ENCODE results near the gene PCK1. TPM values are rescaled to one million over a fixed set of nuclear protein-coding genes. Genes with fewer than 3 reads are reported as not detected.

Gene PCK1
- total RNA-seq, 2 experiments from 2014 or later: not detected

DNA sequence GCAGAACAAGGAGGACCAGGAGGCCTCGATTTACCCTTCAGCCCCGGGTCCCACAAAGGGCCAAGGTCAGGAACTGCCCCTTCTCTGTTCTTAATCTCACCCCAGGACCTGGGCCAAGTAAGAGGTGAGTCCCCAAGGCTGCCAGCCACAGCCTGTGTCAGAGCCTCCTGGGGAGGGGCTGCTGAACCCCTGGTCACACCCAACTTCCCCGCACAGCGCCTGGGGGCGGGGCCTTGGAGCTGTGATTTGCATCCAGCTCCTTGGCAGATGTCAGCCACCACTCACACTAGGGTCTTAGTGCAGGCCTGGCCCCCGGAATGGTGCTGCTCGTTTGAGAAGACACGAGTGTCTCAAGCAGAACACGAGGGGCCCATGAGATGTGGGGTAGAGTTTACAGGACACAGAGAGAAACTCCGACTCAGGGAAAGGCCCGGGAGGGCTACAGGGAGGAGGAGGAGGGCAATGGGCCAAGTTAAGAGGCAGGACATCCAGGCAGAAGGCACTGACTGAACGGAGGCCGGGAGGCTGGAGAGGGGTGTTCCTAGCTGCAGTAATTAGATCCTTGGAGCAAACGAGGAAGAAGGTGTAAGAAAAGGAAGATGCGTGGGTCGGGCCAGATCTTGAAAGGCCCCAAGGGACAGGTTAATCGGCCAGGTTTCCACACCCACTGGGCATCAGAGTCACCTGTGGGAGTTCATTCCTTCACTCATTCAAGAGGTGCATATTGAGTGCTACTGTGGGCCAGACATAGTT lies 32.4 kb downstream of the PCK1 start:
- ATAC-seq: no peak
- ChIA-PET CTCF (interaction anchor here (1.3 to 1.4 kb wide), 2 partner anchors 95 to 577 kb away, joined by 4 read pairs; no protein-coding TSS in a partner anchor), POLR2A (no interaction called here)
- Mint-ChIP-seq H3K9me3 (no peaks in the 10 kb centered on the region), H3K4me3 (no peak overlapping the region), H3K4me1 (ENCODE audit: low read depth) (no peaks in the 10 kb centered on the region), H3K27ac (no peak overlapping the region), H3K36me3 (ENCODE audit: low read depth) (no peaks in the 10 kb centered on the region), H3K27me3 (peaks cover 3% of the 10 kb centered on the region)
- TF ChIP-seq, protein P1, sequence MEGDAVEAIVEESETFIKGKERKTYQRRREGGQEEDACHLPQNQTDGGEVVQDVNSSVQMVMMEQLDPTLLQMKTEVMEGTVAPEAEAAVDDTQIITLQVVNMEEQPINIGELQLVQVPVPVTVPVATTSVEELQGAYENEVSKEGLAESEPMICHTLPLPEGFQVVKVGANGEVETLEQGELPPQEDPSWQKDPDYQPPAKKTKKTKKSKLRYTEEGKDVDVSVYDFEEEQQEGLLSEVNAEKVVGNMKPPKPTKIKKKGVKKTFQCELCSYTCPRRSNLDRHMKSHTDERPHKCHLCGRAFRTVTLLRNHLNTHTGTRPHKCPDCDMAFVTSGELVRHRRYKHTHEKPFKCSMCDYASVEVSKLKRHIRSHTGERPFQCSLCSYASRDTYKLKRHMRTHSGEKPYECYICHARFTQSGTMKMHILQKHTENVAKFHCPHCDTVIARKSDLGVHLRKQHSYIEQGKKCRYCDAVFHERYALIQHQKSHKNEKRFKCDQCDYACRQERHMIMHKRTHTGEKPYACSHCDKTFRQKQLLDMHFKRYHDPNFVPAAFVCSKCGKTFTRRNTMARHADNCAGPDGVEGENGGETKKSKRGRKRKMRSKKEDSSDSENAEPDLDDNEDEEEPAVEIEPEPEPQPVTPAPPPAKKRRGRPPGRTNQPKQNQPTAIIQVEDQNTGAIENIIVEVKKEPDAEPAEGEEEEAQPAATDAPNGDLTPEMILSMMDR (IDR thresholded peaks at IDR 0.05): no peak
- intact Hi-C loops (cut with micrococcal nuclease): loop anchor here (5.0 to 10.0 kb wide), 2 partner anchors 81 to 581 kb away; no protein-coding TSS in a partner anchor
- no peak for DNase-seq

DNA sequence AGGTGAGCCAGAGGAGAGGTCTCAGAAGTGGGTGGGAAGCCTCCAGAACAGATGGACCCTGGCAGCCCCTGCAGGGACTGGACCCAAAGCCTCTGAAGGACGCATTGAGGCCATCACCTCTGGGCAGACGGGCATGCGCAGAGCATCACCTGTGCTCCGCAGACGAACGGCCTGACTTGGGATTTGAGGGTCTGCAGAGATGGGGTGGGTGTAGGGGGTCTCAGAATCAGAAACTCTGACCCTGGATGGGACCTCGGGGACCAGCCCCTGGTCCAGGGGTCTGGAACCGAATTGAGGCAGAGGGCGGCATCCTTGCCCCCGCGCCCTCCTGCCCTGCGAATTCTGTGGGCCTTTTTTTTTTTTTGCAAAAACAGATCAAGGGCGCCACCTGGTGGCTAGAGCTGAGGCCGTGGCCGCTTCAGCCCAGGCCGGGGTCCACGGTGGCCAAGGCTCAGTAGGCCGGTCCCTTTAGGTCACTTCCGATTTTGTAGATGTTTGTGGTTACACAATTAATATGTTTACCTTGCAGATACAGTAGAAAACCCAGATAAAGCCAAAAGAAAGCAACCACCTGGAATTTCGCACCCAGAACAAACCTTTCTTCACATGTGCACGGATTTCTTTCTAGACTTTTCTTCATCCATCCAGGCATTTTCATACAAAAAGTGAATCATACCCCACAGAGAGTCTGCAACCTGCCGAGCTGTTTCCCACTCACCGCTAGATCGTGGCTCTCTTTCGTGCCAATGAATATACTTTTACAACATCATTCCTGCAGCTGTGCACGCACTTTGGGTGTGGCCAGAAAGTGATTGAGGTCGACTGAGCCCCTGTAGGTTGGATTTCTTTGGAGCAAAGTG lies 33.4 kb downstream of the PCK1 start:
- CTCF ChIA-PET: interaction anchor here (0.6 to 3.4 kb wide), 14 partner anchors 8 to 616 kb away, joined by 3 to 26 read pairs (median 4); partner anchors contain the start of gene ZBP1
- H3K4me3 Mint-ChIP-seq: no peak overlapping the region
- DNase-seq: peak; percentile 67
- H3K9me3 Mint-ChIP-seq: no peaks in the 10 kb centered on the region
- POLR2A ChIA-PET: no interaction called here
- no peaks in the 10 kb centered on the region for H3K36me3 Mint-ChIP-seq (ENCODE audit: low read depth)
- H3K27ac Mint-ChIP-seq: no peak overlapping the region
- TF ChIP-seq, protein P1 (IDR thresholded peaks at IDR 0.05): peak; percentile 88
- peaks cover 3% of the 10 kb centered on the region for H3K27me3 Mint-ChIP-seq
- H3K4me1 Mint-ChIP-seq (ENCODE audit: low read depth): no peaks in the 10 kb centered on the region
- ATAC-seq: no peak
- intact Hi-C loops (cut with micrococcal nuclease): loop anchor here (5.0 to 10.0 kb wide), 2 partner anchors 82 to 580 kb away; no protein-coding TSS in a partner anchor

DNA sequence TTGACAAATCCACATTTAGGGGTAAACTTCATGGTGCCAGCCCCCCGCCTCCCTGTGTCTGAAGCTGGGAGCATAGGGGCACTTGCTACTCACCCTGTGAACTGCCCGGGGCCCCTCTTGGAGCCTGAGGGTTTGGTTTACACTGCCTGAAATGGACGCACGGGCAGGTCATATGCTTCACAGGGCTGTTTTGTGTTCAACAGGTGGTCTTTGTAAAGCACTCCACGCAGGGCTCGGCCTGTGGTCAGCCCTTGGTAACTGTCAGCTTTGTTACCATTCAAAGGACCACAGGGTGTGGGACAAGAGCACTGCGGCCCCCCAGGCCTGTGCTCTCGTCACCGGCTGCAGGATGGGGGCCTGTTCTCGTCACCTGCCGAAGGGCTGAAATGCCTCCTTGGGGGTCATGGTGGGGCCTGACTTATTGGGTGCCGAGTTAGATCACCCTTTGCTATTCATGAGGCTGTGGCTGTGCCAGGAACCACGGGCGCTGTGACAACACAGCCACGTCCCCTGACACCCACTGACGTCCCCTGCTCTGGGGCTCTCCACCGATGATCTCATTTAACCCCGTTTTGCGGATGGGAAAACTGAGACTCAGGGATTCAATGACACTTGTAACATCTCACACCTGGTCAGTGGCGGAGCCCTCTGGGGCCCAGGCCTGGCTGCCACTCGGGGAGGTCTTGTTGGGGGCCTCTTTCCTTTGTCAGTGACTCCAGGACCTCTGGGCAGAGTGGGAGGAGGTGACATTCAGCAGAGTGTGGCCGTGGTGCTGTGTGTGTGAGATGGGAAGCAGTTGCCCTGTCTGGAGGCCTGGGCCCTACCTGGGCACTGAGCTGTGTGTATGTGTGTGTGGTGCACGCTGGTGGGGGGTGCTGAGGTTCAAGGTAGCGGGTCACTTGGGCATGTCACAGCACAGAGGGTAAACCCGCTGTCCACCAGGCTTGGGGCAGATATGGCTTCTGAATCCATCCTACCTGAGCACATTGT lies 34.4 kb downstream of the PCK1 start:
- TF ChIP-seq, protein P1 (IDR thresholded peaks at IDR 0.05): no peak
- ATAC-seq: no peak
- intact Hi-C loops (cut with micrococcal nuclease): loop anchor here (10.0 kb wide), 1 partner anchor 579 kb away; no protein-coding TSS in a partner anchor
- peaks cover 3% of the 10 kb centered on the region for H3K27me3 Mint-ChIP-seq
- no peak overlapping the region for H3K27ac Mint-ChIP-seq
- H3K36me3 Mint-ChIP-seq (ENCODE audit: low read depth): no peaks in the 10 kb centered on the region
- CTCF ChIA-PET: interaction anchor here (0.6 to 3.4 kb wide), 37 partner anchors 9 to 615 kb away, joined by 3 to 26 read pairs (median 4); partner anchors contain the start of gene ZBP1
- no peak overlapping the region for H3K4me3 Mint-ChIP-seq
- no peaks in the 10 kb centered on the region for H3K9me3 Mint-ChIP-seq
- H3K4me1 Mint-ChIP-seq (ENCODE audit: low read depth): peaks cover under 1% of the 10 kb centered on the region
- no peak for DNase-seq
- POLR2A ChIA-PET: interaction anchor here (0.6 to 1.2 kb wide), 4 partner anchors 24 to 355 kb away, joined by 3 to 5 read pairs (median 4); partner anchors contain the start of gene ZBP1

DNA sequence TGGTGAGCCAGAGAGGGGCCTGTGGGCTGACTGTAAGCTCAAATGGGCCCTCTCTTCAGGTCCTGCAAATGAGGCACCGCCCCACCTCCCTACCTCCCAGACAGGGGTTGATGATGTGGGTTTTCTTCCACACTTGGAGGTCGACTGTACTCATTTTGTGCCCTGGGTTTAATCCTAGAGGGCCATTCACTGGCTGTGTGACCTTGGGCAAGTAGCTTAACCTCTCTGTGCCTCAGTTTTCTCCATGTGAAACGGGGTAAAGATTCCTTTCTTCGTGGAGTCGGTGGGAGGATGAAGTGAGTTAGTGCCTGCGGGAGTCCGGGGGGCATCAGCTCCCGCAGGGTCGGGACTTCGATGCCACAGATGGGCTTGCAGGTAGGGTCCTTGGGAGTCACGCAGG lies 35.4 kb downstream of the PCK1 start:
- peaks cover 2% of the 10 kb centered on the region for H3K4me1 Mint-ChIP-seq (ENCODE audit: low read depth)
- H3K36me3 Mint-ChIP-seq (ENCODE audit: low read depth): no peaks in the 10 kb centered on the region
- intact Hi-C loops (cut with micrococcal nuclease): loop anchor here (10.0 kb wide), 1 partner anchor 578 kb away; no protein-coding TSS in a partner anchor
- ChIA-PET POLR2A (interaction anchor here (0.6 to 1.4 kb wide), 6 partner anchors 23 to 230 kb away, joined by 3 to 5 read pairs (median 4); partner anchors contain the start of gene ZBP1), CTCF (interaction anchor here (0.7 to 3.4 kb wide), 36 partner anchors 8 to 614 kb away, joined by 3 to 26 read pairs (median 4); no protein-coding TSS in a partner anchor)
- H3K27me3 Mint-ChIP-seq: peaks cover 3% of the 10 kb centered on the region
- H3K9me3 Mint-ChIP-seq: no peaks in the 10 kb centered on the region
- ATAC-seq: no peak
- TF ChIP-seq, protein P1 (IDR thresholded peaks at IDR 0.05): no peak
- no peak for DNase-seq
- no peak overlapping the region for H3K4me3 Mint-ChIP-seq
- no peak overlapping the region for H3K27ac Mint-ChIP-seq

Measured in activated CD8-positive, alpha-beta T cell treated with anti-CD3 and anti-CD28 coated beads for 36 hours (primary cell).